GM12891 (cell line): ENCODE data around the gene XCR1.
A peak's percentile ranks its signal among the peaks of the same experiment; 100 is the strongest.

Experiments
- DNase-seq: peaks from one replicate; pipeline ENCODE4 v3.0.0; 2011; ENCODE audit warnings: low spot score; ENCODE audit not compliant: insufficient read length
- FAIRE-seq: peaks from 2 replicates; lab custom pipeline; 2011; peaks lifted over from hg19 to GRCh38; lab: Jason Lieb, UNC
- PAX5 ChIP-seq: IDR thresholded peaks from 2 replicates; pipeline ENCODE4 v1.6.1; 2011; ENCODE audit warnings: low read length, moderate library complexity, mild to moderate bottlenecking; ENCODE audit not compliant: insufficient read depth, severe bottlenecking
- POLR2A ChIP-seq: IDR thresholded peaks from 2 replicates; pipeline ENCODE4 v1.6.1; 2011; ENCODE audit warnings: low read depth, low read length, control low read depth
- POLR2AphosphoS5 ChIP-seq: IDR thresholded peaks from 2 replicates; pipeline ENCODE4 v1.6.1; 2011; ENCODE audit warnings: low read depth, low read length, control low read depth
- POU2F2 ChIP-seq: IDR thresholded peaks from 2 replicates; pipeline ENCODE4 v1.6.1; 2011; ENCODE audit warnings: low read depth, mild to moderate bottlenecking, control low read depth, low read length, moderate library complexity
- SPI1 ChIP-seq: IDR thresholded peaks from 2 replicates; pipeline ENCODE4 v1.6.1; 2011; ENCODE audit warnings: low read depth, low read length, control low read depth
- TAF1 ChIP-seq: IDR thresholded peaks from 2 replicates; pipeline ENCODE4 v1.6.1; 2011; ENCODE audit warnings: low read depth, low read length, control low read depth

Gene XCR1

DNA sequence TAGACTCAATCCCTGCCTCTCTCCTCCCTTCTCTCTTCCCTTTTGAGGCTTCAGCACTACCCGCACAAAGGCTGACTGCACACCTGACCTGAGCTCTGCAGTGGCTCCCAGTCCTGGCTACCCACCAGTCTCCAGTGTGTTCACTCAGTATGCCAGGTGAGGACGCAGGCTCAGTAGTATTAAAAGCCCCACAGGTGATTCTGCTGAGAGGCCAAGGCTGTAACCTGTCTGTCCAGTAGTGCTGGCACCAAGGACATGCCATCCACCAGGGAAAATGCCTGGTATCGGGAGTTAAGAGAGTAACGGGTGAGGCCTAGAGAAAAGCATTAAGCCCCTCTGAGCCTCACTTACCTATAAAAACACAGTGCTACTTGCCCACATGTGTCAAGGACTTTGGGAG, 52.6 kb downstream of the XCR1 start:
- DNase-seq = no peak
- TF ChIP-seq TAF1 (no peak), POLR2AphosphoS5 (no peak), SPI1 (no peak), POU2F2 (no peak), PAX5 (no peak)
- no peak for FAIRE-seq

- FAIRE-seq = peak; percentile 85
- no peak for DNase-seq
These were observed 54.5 kb downstream of the XCR1 start for GRCh38 chr3:45972534-45973402.

DNA sequence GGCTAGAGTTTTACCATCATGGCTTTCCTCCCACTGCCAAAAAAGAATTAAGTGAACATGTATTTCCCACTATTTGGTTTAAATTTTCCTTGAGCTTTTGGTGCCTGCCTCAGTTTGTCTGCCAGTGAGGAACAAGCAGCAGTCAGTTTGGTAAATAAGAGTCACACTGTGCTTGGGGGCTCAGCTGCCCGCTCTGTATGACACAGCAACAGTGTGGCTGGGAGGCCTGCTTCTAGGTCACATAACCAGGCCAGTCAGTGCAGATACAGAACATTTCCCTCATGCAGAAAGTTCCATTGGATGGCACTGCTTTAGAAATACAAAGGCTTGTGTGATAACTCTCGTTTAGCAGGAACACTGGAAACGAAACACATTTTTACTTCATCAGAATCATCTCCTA, 57.3 kb downstream of the XCR1 start:
- DNase-seq (no peak), FAIRE-seq (no peak)
- TF ChIP-seq SPI1 (no peak), PAX5 (no peak), POLR2AphosphoS5 (no peak), POU2F2 (no peak), TAF1 (no peak), POLR2A (no peak)

More at GRCh38 chr3:45972534-45973402, 54.5 kb downstream of the XCR1 start:
- TF ChIP-seq SPI1 (peak; percentile 97), POLR2A (no peak)

DNA sequence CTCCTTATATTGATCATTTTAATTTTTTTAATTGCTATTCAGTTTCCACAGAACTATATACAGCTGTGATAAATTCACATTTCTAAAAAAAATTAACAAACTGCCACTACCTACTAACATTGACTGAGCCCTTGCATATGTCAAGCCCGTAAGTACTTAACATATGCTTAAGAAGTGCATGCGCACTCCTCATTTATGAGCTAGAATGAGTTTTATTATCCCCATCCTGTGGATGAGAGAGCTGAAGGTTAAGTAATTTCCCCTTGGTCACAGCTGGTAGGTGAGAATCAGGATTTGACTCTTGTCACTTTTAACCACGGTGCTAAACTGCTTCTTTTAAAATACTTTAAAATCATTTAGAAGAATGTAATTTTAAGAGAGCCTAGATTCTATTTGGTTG, 58.2 kb downstream of the XCR1 start:
- DNase-seq (no peak), FAIRE-seq (no peak)
- TF ChIP-seq POLR2A = no peak
- TF ChIP-seq PAX5 = no peak
- TF ChIP-seq TAF1 = no peak
- TF ChIP-seq POU2F2 = no peak
- no peak for TF ChIP-seq SPI1
- TF ChIP-seq POLR2AphosphoS5 = no peak

- TF ChIP-seq POU2F2 (no peak), TAF1 (no peak), SPI1 (no peak), POLR2AphosphoS5 (no peak)
- FAIRE-seq = no peak
- DNase-seq = no peak
These were observed 58.6 kb downstream of the XCR1 start for GRCh38 chr3:45968706-45969105.

GRCh38 chr3:45968149-45968548, 59.1 kb downstream of the XCR1 start:
- no peak for TF ChIP-seq POU2F2
- TF ChIP-seq POLR2A = no peak
- no peak for TF ChIP-seq POLR2AphosphoS5
- TF ChIP-seq SPI1 = no peak
- no peak for TF ChIP-seq TAF1
- no peak for TF ChIP-seq PAX5
- FAIRE-seq (no peak), DNase-seq (no peak)

GRCh38 chr3:45967724-45968123, 59.6 kb downstream of the XCR1 start:
- TF ChIP-seq POU2F2 (no peak), SPI1 (no peak), POLR2A (no peak), POLR2AphosphoS5 (no peak), PAX5 (no peak), TAF1 (no peak)
- FAIRE-seq (no peak), DNase-seq (no peak)
